ENCODE data around the gene BBLN. TPM values are rescaled to one million over a fixed set of nuclear protein-coding genes. Genes with fewer than 3 reads are reported as not detected.

Gene BBLN
- total and polyA plus RNA-seq, 2 donors (not counting 1 experiment from before 2014, with no cell fraction given) = 44.3 to 148 TPM

DNA sequence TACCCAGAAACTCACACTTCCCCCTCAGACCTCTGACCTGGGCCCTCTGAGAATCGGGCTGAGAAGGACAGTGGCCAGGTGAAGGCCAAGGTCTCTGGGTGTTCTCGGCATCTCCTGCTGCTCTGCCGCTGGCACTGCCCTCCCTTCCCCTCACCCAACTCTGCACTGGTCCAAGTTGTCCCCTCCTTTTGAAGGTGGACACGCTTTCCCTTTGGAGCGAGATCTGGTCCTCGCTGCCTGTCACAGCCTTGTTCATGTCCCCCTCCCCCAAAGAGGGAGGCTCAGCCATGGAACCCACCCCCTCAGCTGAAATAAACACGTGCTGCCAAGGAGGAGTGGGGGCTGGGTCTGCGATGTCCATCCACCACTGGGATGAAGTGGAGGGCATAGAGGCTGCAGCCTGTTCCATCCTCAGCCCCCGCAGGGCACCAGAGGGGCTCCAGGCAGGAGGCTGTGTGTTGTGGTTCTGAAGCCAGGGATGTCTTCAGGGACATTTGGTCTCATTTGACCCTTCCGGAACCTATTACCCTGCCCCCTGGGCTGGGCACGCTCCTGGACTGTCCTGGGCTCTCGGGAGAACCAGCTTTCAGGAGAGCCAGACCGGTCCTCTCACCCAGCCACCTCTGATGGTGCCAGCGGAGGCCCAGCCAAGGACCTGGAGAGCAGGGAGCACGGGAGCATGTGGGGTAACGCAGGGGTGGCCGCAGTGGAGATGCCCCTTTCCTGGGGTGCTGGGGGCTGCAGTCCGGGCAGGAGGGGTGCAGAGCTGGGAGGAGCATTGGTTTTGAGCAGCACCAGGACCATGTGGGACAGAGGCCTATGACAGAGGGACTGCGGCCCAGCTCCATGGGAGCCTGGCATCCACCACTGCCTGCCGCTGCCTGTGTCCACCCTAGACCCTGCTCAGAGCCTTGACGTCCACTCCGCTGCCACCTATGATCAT is 15.6 kb upstream of the BBLN start:
- peaks cover 10% of the 10 kb centered on the region for H3K27me3 Mint-ChIP-seq
- no peaks in the 10 kb centered on the region for H3K9me3 Mint-ChIP-seq (ENCODE audit: insufficient read depth)
- Histone ChIP-seq H3K27me3 (replicated peaks in 1 of 4; ENCODE audit: control extremely low read depth in 1 of 4, control insufficient read depth in 3 of 4, insufficient read depth in 4 of 4, low read length in 3 of 4) (no peaks in the 10 kb centered on the region), H3K9me3 (ENCODE audit: control extremely low read depth in 1 of 3, control insufficient read depth in 2 of 3, insufficient read depth in 1 of 3, low read length in 2 of 3) (no peaks in the 10 kb centered on the region), H2AFZ (ENCODE audit: insufficient read depth, low read depth, low read length, poor library complexity, severe bottlenecking) (no peak overlapping the region), H3K4me1 (ENCODE audit: control insufficient read depth in 2 of 2, insufficient read depth in 2 of 2, low read length in 2 of 2) (peaks cover 0 to 2% of the 10 kb centered on the region in 2 donors), H3K4me2 (replicated peaks; ENCODE audit: low read depth, low read length, poor library complexity, severe bottlenecking) (no peak overlapping the region), H3K36me3 (replicated peaks in 1 of 2; ENCODE audit: control extremely low read depth in 1 of 2, control insufficient read depth in 1 of 2, extremely low read depth in 1 of 2, insufficient read depth in 2 of 2, low read length in 1 of 2) (no peaks in the 10 kb centered on the region), H3K4me3 (ENCODE audit: control extremely low read depth in 1 of 5, extremely low read depth in 1 of 5, insufficient read depth in 1 of 5, low read depth in 2 of 5, low read length in 4 of 5) (no peak overlapping the region), H3K79me2 (ENCODE audit: control insufficient read depth, insufficient read depth, low read length) (no peaks in the 10 kb centered on the region), H3K27ac (ENCODE audit: low read length in 2 of 2) (no peak overlapping the region), H3K9ac (ENCODE audit: low read length) (no peak overlapping the region), H4K20me1 (ENCODE audit: control insufficient read depth, insufficient read depth, low read length, poor library complexity, severe bottlenecking) (no peaks in the 10 kb centered on the region)
- intact Hi-C loops (cut with micrococcal nuclease) = no loop called here
- ChIA-PET POLR2A (no interaction called here), CTCF (no interaction called here)
- WGBS (ENCODE audit: insufficient coverage) = 93% methylated on average over 19 of the region's 22 CpGs
- no peak for ATAC-seq (ENCODE audit: low read depth)
- no peak overlapping the region for H3K4me3 Mint-ChIP-seq
- H3K27ac Mint-ChIP-seq = no peak overlapping the region
- no peak for DNase-seq
- H3K4me1 Mint-ChIP-seq = no peaks in the 10 kb centered on the region
- TF ChIP-seq EZH2 (IDR thresholded peaks at IDR 0.05; ENCODE audit: borderline replicate concordance, insufficient read depth, low read depth, low read length, poor library complexity, severe bottlenecking) = no peak
- TF ChIP-seq, protein P1, sequence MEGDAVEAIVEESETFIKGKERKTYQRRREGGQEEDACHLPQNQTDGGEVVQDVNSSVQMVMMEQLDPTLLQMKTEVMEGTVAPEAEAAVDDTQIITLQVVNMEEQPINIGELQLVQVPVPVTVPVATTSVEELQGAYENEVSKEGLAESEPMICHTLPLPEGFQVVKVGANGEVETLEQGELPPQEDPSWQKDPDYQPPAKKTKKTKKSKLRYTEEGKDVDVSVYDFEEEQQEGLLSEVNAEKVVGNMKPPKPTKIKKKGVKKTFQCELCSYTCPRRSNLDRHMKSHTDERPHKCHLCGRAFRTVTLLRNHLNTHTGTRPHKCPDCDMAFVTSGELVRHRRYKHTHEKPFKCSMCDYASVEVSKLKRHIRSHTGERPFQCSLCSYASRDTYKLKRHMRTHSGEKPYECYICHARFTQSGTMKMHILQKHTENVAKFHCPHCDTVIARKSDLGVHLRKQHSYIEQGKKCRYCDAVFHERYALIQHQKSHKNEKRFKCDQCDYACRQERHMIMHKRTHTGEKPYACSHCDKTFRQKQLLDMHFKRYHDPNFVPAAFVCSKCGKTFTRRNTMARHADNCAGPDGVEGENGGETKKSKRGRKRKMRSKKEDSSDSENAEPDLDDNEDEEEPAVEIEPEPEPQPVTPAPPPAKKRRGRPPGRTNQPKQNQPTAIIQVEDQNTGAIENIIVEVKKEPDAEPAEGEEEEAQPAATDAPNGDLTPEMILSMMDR (IDR thresholded peaks at IDR 0.05) = no peak

DNA sequence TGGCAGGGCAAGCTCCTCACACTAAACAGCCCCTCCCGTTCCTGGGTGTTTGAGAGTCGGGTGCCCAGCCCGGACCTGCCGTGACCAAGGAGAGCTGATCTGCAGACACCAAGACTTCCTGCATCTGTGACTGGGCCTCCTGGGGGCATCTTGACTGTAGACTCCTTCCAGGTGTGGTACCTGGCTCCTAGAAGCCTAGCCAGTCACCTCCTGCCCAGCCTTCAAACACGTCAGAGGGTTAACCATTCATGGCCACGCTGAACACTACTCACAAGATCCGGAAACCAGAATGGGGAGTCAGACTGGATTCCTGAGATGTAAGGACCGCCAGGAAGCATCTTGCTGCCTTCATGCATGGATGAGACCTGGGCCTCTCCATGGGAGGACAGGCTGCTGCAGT is 14.5 kb upstream of the BBLN start:
- no peak overlapping the region for H3K9ac ChIP-seq (ENCODE audit: low read length)
- no peak overlapping the region for H3K27ac Mint-ChIP-seq
- H3K4me1 Mint-ChIP-seq = no peaks in the 10 kb centered on the region
- no peak overlapping the region for H3K4me3 ChIP-seq (ENCODE audit: control extremely low read depth in 1 of 5, extremely low read depth in 1 of 5, insufficient read depth in 1 of 5, low read depth in 2 of 5, low read length in 4 of 5)
- 79% methylated on average over 8 of the region's 8 CpGs for WGBS (ENCODE audit: insufficient coverage)
- H3K27ac ChIP-seq (ENCODE audit: low read length in 2 of 2) = no peak overlapping the region
- no peak overlapping the region for H3K4me3 Mint-ChIP-seq
- H3K4me2 ChIP-seq (replicated peaks; ENCODE audit: low read depth, low read length, poor library complexity, severe bottlenecking) = no peak overlapping the region
- peaks cover 13% of the 10 kb centered on the region for H3K27me3 Mint-ChIP-seq
- H3K36me3 ChIP-seq (replicated peaks in 1 of 2; ENCODE audit: control extremely low read depth in 1 of 2, control insufficient read depth in 1 of 2, extremely low read depth in 1 of 2, insufficient read depth in 2 of 2, low read length in 1 of 2) = no peaks in the 10 kb centered on the region
- no peak overlapping the region for H2AFZ ChIP-seq (ENCODE audit: insufficient read depth, low read depth, low read length, poor library complexity, severe bottlenecking)
- ChIA-PET POLR2A (no interaction called here), CTCF (no interaction called here)
- H3K9me3 Mint-ChIP-seq (ENCODE audit: insufficient read depth) = no peaks in the 10 kb centered on the region
- TF ChIP-seq, protein P1 (IDR thresholded peaks at IDR 0.05) = no peak
- TF ChIP-seq EZH2 (IDR thresholded peaks at IDR 0.05; ENCODE audit: borderline replicate concordance, insufficient read depth, low read depth, low read length, poor library complexity, severe bottlenecking) = no peak
- H3K27me3 ChIP-seq (replicated peaks in 1 of 4; ENCODE audit: control extremely low read depth in 1 of 4, control insufficient read depth in 3 of 4, insufficient read depth in 4 of 4, low read length in 3 of 4) = no peaks in the 10 kb centered on the region
- H3K9me3 ChIP-seq (ENCODE audit: control extremely low read depth in 1 of 3, control insufficient read depth in 2 of 3, insufficient read depth in 1 of 3, low read length in 2 of 3) = no peaks in the 10 kb centered on the region
- DNase-seq (no peak), ATAC-seq (ENCODE audit: low read depth) (no peak)
- H3K4me1 ChIP-seq (ENCODE audit: control insufficient read depth in 2 of 2, insufficient read depth in 2 of 2, low read length in 2 of 2) = no peaks in the 10 kb centered on the region
- H3K79me2 ChIP-seq (ENCODE audit: control insufficient read depth, insufficient read depth, low read length) = no peaks in the 10 kb centered on the region
- intact Hi-C loops (cut with micrococcal nuclease) = no loop called here
- H4K20me1 ChIP-seq (ENCODE audit: control insufficient read depth, insufficient read depth, low read length, poor library complexity, severe bottlenecking) = no peaks in the 10 kb centered on the region

Measured in B cell (primary cell).